Measurements from ENCODE around the gene PPFIBP2. TPM values are rescaled to one million over a fixed set of nuclear protein-coding genes. Genes with fewer than 3 reads are reported as not detected.

The PPFIBP2 gene
- total RNA-seq, 1 donor from 2014 or later, result 8.7 TPM

DNA sequence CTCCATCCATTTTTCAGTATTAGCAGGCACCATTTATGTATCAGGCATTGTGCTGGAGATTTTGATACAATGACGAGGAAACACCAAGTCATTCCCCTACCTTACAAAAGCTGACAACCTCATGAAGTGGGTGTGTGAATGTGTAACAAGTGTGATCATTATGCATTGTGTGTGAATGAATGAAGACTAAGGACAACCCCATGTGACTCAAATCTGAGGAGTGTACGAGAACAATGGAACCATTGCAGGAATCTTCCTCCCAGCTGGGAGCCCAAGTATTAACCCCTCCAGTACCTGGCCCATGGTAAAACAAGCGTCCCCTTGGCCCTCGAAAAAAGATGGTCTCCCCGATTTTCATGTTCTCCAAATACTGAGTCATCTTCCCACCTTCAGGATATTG lies 155.1 kb downstream of the PPFIBP2 start:
- no peak for DNase-seq (ENCODE audit: low spot score)
- H2AFZ ChIP-seq (replicated peaks), result no peak overlapping the region

GRCh38 chr11:7670641-7671040 lies 156.8 kb downstream of the PPFIBP2 start:
- Histone ChIP-seq H4K20me1 (ENCODE audit: low read depth) (no peaks in the 10 kb centered on the region), H3K27ac (no peak overlapping the region), H3K4me2 (no peak overlapping the region), H3K9ac (no peak overlapping the region), H3K4me3 (no peak overlapping the region), H3F3A (ENCODE audit: low read depth) (peaks cover 17% of the 10 kb centered on the region), H2AFZ (replicated peaks) (no peak overlapping the region), H3K36me3 (no peaks in the 10 kb centered on the region), H3K27me3 (peaks cover 10% of the 10 kb centered on the region), H3K9me3 (ENCODE audit: low read depth) (no peaks in the 10 kb centered on the region), H3K79me2 (ENCODE audit: low read depth) (peaks cover 6% of the 10 kb centered on the region), H3K4me1 (peaks cover 34% of the 10 kb centered on the region)
- no peak for TF ChIP-seq EZH2phosphoT487 (IDR thresholded peaks at IDR 0.05)
- TF ChIP-seq, protein P1, sequence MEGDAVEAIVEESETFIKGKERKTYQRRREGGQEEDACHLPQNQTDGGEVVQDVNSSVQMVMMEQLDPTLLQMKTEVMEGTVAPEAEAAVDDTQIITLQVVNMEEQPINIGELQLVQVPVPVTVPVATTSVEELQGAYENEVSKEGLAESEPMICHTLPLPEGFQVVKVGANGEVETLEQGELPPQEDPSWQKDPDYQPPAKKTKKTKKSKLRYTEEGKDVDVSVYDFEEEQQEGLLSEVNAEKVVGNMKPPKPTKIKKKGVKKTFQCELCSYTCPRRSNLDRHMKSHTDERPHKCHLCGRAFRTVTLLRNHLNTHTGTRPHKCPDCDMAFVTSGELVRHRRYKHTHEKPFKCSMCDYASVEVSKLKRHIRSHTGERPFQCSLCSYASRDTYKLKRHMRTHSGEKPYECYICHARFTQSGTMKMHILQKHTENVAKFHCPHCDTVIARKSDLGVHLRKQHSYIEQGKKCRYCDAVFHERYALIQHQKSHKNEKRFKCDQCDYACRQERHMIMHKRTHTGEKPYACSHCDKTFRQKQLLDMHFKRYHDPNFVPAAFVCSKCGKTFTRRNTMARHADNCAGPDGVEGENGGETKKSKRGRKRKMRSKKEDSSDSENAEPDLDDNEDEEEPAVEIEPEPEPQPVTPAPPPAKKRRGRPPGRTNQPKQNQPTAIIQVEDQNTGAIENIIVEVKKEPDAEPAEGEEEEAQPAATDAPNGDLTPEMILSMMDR (IDR thresholded peaks at IDR 0.05), result no peak
- TF ChIP-seq EZH2 (IDR thresholded peaks at IDR 0.05), result no peak
- no peak for DNase-seq (ENCODE audit: low spot score)
- H3K36me3 Mint-ChIP-seq, result no peaks in the 10 kb centered on the region
- peaks cover 14% of the 10 kb centered on the region for H3K4me1 Mint-ChIP-seq
- no peak overlapping the region for H3K4me3 Mint-ChIP-seq
- peaks cover 9% of the 10 kb centered on the region for H3K27me3 Mint-ChIP-seq (ENCODE audit: insufficient read depth, low read depth)
- H3K9me3 Mint-ChIP-seq, result peaks cover 5% of the 10 kb centered on the region
- H3K27ac Mint-ChIP-seq, result no peak overlapping the region

More for the DNA sequence above, 155.1 kb downstream of the PPFIBP2 start:
- Histone ChIP-seq H3K27ac (no peak overlapping the region), H3K79me2 (ENCODE audit: low read depth) (no peaks in the 10 kb centered on the region), H3K4me2 (peak overlapping the region; percentile 31), H3F3A (ENCODE audit: low read depth) (peaks cover 17% of the 10 kb centered on the region), H4K20me1 (ENCODE audit: low read depth) (no peaks in the 10 kb centered on the region), H3K36me3 (no peaks in the 10 kb centered on the region), H3K4me3 (no peak overlapping the region), H3K9ac (no peak overlapping the region), H3K9me3 (ENCODE audit: low read depth) (no peaks in the 10 kb centered on the region), H3K4me1 (peaks cover 34% of the 10 kb centered on the region), H3K27me3 (no peaks in the 10 kb centered on the region)
- TF ChIP-seq, protein P1 (IDR thresholded peaks at IDR 0.05), result no peak
- TF ChIP-seq EZH2phosphoT487 (IDR thresholded peaks at IDR 0.05) (no peak), EZH2 (IDR thresholded peaks at IDR 0.05) (no peak)
- peaks cover 4% of the 10 kb centered on the region for H3K36me3 Mint-ChIP-seq
- H3K27ac Mint-ChIP-seq, result peak overlapping the region; percentile 70
- peaks cover 4% of the 10 kb centered on the region for H3K9me3 Mint-ChIP-seq
- H3K27me3 Mint-ChIP-seq (ENCODE audit: insufficient read depth, low read depth), result peaks cover 5% of the 10 kb centered on the region
- no peak overlapping the region for H3K4me3 Mint-ChIP-seq
- peaks cover 14% of the 10 kb centered on the region for H3K4me1 Mint-ChIP-seq

DNA sequence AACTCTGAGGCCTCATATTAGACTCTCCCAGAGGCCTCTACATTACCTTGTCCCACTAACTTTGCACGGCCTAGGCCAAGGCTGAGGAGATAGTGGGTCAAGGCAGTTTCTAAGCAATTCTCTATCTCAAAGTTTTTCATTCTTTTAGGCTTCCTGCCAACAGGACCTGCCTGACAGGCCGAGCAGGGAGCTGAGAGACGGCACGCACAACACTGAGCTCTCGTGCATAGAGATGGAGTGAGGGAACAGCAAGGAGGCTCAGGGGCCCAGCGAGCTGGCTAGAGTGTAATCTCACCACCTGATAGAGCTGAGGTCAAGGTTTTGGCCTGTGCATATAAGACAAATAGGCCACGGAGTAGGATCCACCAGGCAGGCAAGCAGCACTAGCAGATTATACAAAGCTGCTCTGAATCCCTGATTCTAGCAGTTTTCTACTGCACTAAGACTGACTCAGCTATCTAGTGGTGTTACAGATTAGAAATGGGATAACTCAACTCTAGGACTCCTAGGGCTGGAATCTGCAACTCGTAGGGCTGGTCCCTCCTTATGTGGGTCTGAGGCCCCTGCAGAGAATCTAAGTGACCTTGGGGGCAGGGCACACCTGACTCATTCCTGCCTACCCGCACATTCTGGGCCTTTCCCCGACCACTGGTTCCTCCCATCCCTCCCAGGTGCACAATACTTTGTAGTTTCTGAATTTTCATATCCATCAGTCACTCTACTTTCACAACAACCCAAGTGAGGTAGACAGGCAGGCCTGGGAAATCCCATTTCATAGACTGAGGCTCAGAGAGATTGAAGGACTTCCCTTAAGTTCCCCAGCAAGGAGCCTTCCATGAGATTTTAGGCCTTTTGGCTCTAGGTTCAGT lies 157.8 kb downstream of the PPFIBP2 start:
- Histone ChIP-seq H3K4me1 (peaks cover 34% of the 10 kb centered on the region), H3K4me2 (no peak overlapping the region), H3K9me3 (ENCODE audit: low read depth) (no peaks in the 10 kb centered on the region), H2AFZ (replicated peaks) (no peak overlapping the region), H4K20me1 (ENCODE audit: low read depth) (no peaks in the 10 kb centered on the region), H3K4me3 (no peak overlapping the region), H3K9ac (no peak overlapping the region), H3K27me3 (peaks cover 10% of the 10 kb centered on the region), H3F3A (ENCODE audit: low read depth) (peaks cover 17% of the 10 kb centered on the region), H3K79me2 (ENCODE audit: low read depth) (peaks cover 6% of the 10 kb centered on the region), H3K36me3 (no peaks in the 10 kb centered on the region), H3K27ac (no peak overlapping the region)
- Mint-ChIP-seq H3K4me3 (no peak overlapping the region), H3K27ac (no peak overlapping the region), H3K27me3 (ENCODE audit: insufficient read depth, low read depth) (peaks cover 13% of the 10 kb centered on the region), H3K36me3 (no peaks in the 10 kb centered on the region), H3K9me3 (peaks cover 5% of the 10 kb centered on the region), H3K4me1 (peaks cover 14% of the 10 kb centered on the region)
- no peak for DNase-seq (ENCODE audit: low spot score)
- TF ChIP-seq EZH2phosphoT487 (IDR thresholded peaks at IDR 0.05) (no peak), EZH2 (IDR thresholded peaks at IDR 0.05) (no peak)
- TF ChIP-seq, protein P1 (IDR thresholded peaks at IDR 0.05), result no peak

Measured in neural progenitor cell (in vitro differentiated cells).